H1 (cell line): Measurements from ENCODE around the gene DIPK1B. TPM values are rescaled to one million over a fixed set of nuclear protein-coding genes. Genes with fewer than 3 reads are reported as not detected.
"Not testable (repeated sequence)": the region's sequence is repeated elsewhere in the genome, so short reads cannot be mapped to it uniquely, and the experiment has no call there.

ENCODE experiments used
- CTCF ChIA-PET: fragments of 300-600 bp; sonication (Branson Sonifier 250); formaldehyde crosslinking; loops from one replicate; lab custom pipeline; 2021; ENCODE audit not compliant: partially characterized antibody; lab: Charles Lee
- POLR2A ChIA-PET: fragments of 300-600 bp; sonication (Branson Sonifier 250); formaldehyde crosslinking; loops from one replicate; lab custom pipeline; 2021; ENCODE audit warnings: inconsistent platforms; ENCODE audit not compliant: partially characterized antibody; lab: Charles Lee
- DNase-seq, 2 experiments: peaks; one replicate each; pipeline versions ENCODE4 v3.0.0 to v3.0.0-alpha.2; 2010 to 2022; ENCODE audit warnings: low spot score in 2 of 2, low read depth in 1 of 2, mixed read lengths in 1 of 2
- FAIRE-seq: peaks from 2 replicates; lab custom pipeline; 2011; peaks lifted over from hg19 to GRCh38; lab: Jason Lieb, UNC
- H2AFZ ChIP-seq: 2 replicates; pipeline ENCODE4 v1.8.1; 2012; ENCODE audit warnings: low read length, inconsistent platforms
- H2AK5ac ChIP-seq: 2 replicates; pipeline ENCODE4 v1.6.1; 2013; ENCODE audit warnings: low read depth, low read length
- H2BK120ac ChIP-seq: replicated peaks from 2 replicates; pipeline ENCODE3; 2013; ENCODE audit warnings: low read depth, low read length, inconsistent platforms
- H2BK12ac ChIP-seq: 2 replicates; pipeline ENCODE4 v1.6.1; 2013; ENCODE audit warnings: low read depth, low read length
- H2BK15ac ChIP-seq: 2 replicates; pipeline ENCODE4 v1.6.1; 2013; ENCODE audit warnings: low read length
- H2BK20ac ChIP-seq: 2 replicates; pipeline ENCODE4 v1.6.1; 2013; ENCODE audit warnings: low read length
- H2BK5ac ChIP-seq: 2 replicates; pipeline ENCODE4 v1.6.1; 2013; ENCODE audit warnings: low read depth, low read length
- H3K14ac ChIP-seq: 2 replicates; pipeline ENCODE4 v1.6.1; 2013; ENCODE audit warnings: inconsistent platforms; ENCODE audit not compliant: insufficient read length
- H3K18ac ChIP-seq: 2 replicates; pipeline ENCODE4 v1.6.1; 2013; ENCODE audit warnings: low read length; ENCODE audit errors: extremely low read depth
- H3K23ac ChIP-seq: 2 replicates; pipeline ENCODE4 v1.6.1; 2013; ENCODE audit warnings: inconsistent platforms; ENCODE audit not compliant: insufficient read length
- H3K23me2 ChIP-seq: 2 replicates; pipeline ENCODE4 v1.6.1; 2013; ENCODE audit warnings: low read depth, low read length
- H3K27ac ChIP-seq: 2 replicates; pipeline ENCODE4 v1.6.1; 2011; ENCODE audit warnings: low read depth, low read length, inconsistent platforms
- H3K27me3 ChIP-seq, 4 experiments: replicated peaks in 1 of 4; 1 replicate in 1 of 4; 2 replicates in 3 of 4; pipeline versions ENCODE4 v1.6.1 to v1.8.1; 2011 to 2013; ENCODE audit warnings: low read length in 3 of 4, mild to moderate bottlenecking in 3 of 4, inconsistent platforms in 2 of 4, mixed read lengths in 2 of 4, moderate library complexity in 1 of 4; ENCODE audit not compliant: control insufficient read depth in 3 of 4, insufficient read depth in 3 of 4; ENCODE audit errors: extremely low read depth in 1 of 4
- H3K36me3 ChIP-seq, 4 experiments: 2 replicates each; pipeline versions ENCODE4 v1.6.1 to v1.8.1; 2011 to 2013; ENCODE audit warnings: mild to moderate bottlenecking in 4 of 4, low read length in 3 of 4, moderate library complexity in 2 of 4, control low read depth in 1 of 4, inconsistent platforms in 1 of 4; ENCODE audit not compliant: insufficient read depth in 4 of 4, control insufficient read depth in 2 of 4
- H3K4ac ChIP-seq: replicated peaks from 2 replicates; pipeline ENCODE3; 2013; ENCODE audit warnings: low read length, low read depth, mixed read lengths, inconsistent platforms; ENCODE audit not compliant: insufficient read length
- H3K4me1 ChIP-seq, 4 experiments: replicated peaks in 1 of 4; 1 replicate in 1 of 4; 2 replicates in 3 of 4; pipeline versions ENCODE4 v1.6.1 to v1.8.1; 2011 to 2013; ENCODE audit warnings: low read length in 3 of 4, inconsistent platforms in 2 of 4, mixed read lengths in 1 of 4; ENCODE audit not compliant: insufficient read depth in 4 of 4, control insufficient read depth in 3 of 4
- H3K4me2 ChIP-seq, 2 experiments: 2 replicates each; pipeline versions ENCODE4 v1.6.1 to v1.8.1; 2011 to 2013; ENCODE audit warnings: low read depth in 2 of 2, low read length in 2 of 2, control low read depth in 1 of 2, inconsistent platforms in 1 of 2, mild to moderate bottlenecking in 1 of 2; ENCODE audit not compliant: insufficient read depth in 1 of 2
- H3K4me3 ChIP-seq, 4 experiments: fragments of 200-600, 300-600 bp in 1 of 4; sonication (generic), shearing (Covaris generic), sonication (Bioruptor Twin) in 1 of 4; 2 replicates each; pipeline versions ENCODE4 v1.5.1 to v1.8.1; 2011 to 2016; ENCODE audit warnings: low read length in 4 of 4, low read depth in 3 of 4, control low read depth in 2 of 4, inconsistent platforms in 2 of 4, mild to moderate bottlenecking in 2 of 4, mixed read lengths in 1 of 4, moderate library complexity in 1 of 4; ENCODE audit not compliant: insufficient read depth in 2 of 4; ENCODE audit errors: extremely low read depth in 1 of 4
- H3K56ac ChIP-seq: replicated peaks from 2 replicates; pipeline ENCODE3; 2013; ENCODE audit warnings: low read depth, mild to moderate bottlenecking, mixed read lengths, low read length, inconsistent platforms; ENCODE audit not compliant: insufficient read length
- H3K79me1 ChIP-seq: 2 replicates; pipeline ENCODE4 v1.6.1; 2013; ENCODE audit warnings: low read depth, low read length, control low read depth
- H3K79me2 ChIP-seq, 2 experiments: 2 replicates each; pipeline versions ENCODE4 v1.6.1 to v1.8.1; 2012 to 2013; ENCODE audit warnings: low read length in 2 of 2, mild to moderate bottlenecking in 2 of 2, inconsistent platforms in 1 of 2; ENCODE audit not compliant: insufficient read depth in 2 of 2, control insufficient read depth in 1 of 2
- H3K9ac ChIP-seq, 4 experiments: replicated peaks in 1 of 4; 1 replicate in 1 of 4; 2 replicates in 3 of 4; pipeline versions ENCODE4 v1.6.1 to v1.8.1; 2011 to 2013; ENCODE audit warnings: low read depth in 3 of 4, low read length in 3 of 4, control low read depth in 2 of 4, mild to moderate bottlenecking in 2 of 4, moderate library complexity in 2 of 4, inconsistent platforms in 1 of 4; ENCODE audit errors: extremely low read depth in 1 of 4
- H3K9me3 ChIP-seq, 2 experiments: 2 replicates each; pipeline versions ENCODE4 v1.6.1 to v1.8.1; 2012 to 2013; ENCODE audit warnings: mild to moderate bottlenecking in 2 of 2, moderate library complexity in 2 of 2, control low read depth in 1 of 2, inconsistent platforms in 1 of 2, low read depth in 1 of 2, low read length in 1 of 2, mixed read lengths in 1 of 2; ENCODE audit not compliant: insufficient read depth in 2 of 2
- H4K20me1 ChIP-seq, 2 experiments: replicated peaks in 1 of 2; 2 replicates each; pipeline versions ENCODE3 to v1.8.1; 2011 to 2013; ENCODE audit warnings: inconsistent platforms in 2 of 2, low read length in 2 of 2, mild to moderate bottlenecking in 1 of 2; ENCODE audit not compliant: insufficient read depth in 2 of 2, control insufficient read depth in 1 of 2
- H4K5ac ChIP-seq: 2 replicates; pipeline ENCODE4 v1.6.1; 2013; ENCODE audit warnings: low read length, low read depth, mixed read lengths, inconsistent platforms; ENCODE audit not compliant: insufficient read length
- H4K8ac ChIP-seq: 2 replicates; pipeline ENCODE4 v1.8.0; 2013; ENCODE audit warnings: mild to moderate bottlenecking, moderate library complexity, low read length, inconsistent platforms; ENCODE audit not compliant: insufficient read depth; ENCODE audit errors: extremely low read depth
- H4K91ac ChIP-seq: replicated peaks from 2 replicates; pipeline ENCODE3; 2013; ENCODE audit warnings: low read length, mixed read lengths, inconsistent platforms; ENCODE audit not compliant: insufficient read length
- BACH1 ChIP-seq: IDR thresholded peaks from 2 replicates; pipeline ENCODE4 v1.6.1; 2012; ENCODE audit warnings: low read length, improper control_type of control experiment
- CTCF ChIP-seq, 3 experiments: IDR thresholded peaks; 1 replicate in 2 of 3; 2 replicates in 1 of 3; pipeline versions ENCODE4 v1.5.1 to v1.6.1; 2011; ENCODE audit warnings: low read length in 3 of 3, mild to moderate bottlenecking in 3 of 3, inconsistent platforms in 2 of 3, low read depth in 1 of 3, moderate library complexity in 1 of 3; ENCODE audit not compliant: insufficient read depth in 1 of 3; ENCODE audit errors: control extremely low read depth in 1 of 3
- WGBS, 2 experiments: shearing (Covaris generic) in 1 of 2; methylation state at CpG; one replicate each; pipeline versions ENCODE4 v1.1.6 to v1.1.7; 2013 to 2015; ENCODE audit warnings: low lambda C conversion rate in 2 of 2, mixed read lengths in 2 of 2, inconsistent platforms in 1 of 2, low coverage in 1 of 2, missing lambda C conversion rate in 1 of 2; ENCODE audit not compliant: insufficient replicate concordance in 2 of 2, insufficient coverage in 1 of 2, insufficient read length in 1 of 2; ENCODE audit errors: extremely low coverage in 1 of 2, missing lambda C conversion rate in 1 of 2; 5-methylcytosine and 5-hydroxymethylcytosine counted together
- polyA plus RNA-seq, 7 experiments: library from polyadenylated mRNA; depleted of rRNA in 3 of 7; stranded (reverse) in 5 of 7; unstranded in 2 of 7; fragments of >200 nt in 5 of 7; fragments of 200-250 nt in 2 of 7; gene quantifications; 1 replicate in 5 of 7; 2 replicates in 1 of 7; 4 replicates in 1 of 7; pipeline versions ENCODE4 v1.2.1 to v1.2.3, GENCODE V29; 2011 to 2013; ENCODE audit warnings: missing spikeins in 2 of 7, mixed read lengths in 2 of 7
- total RNA-seq: library from RNA; stranded (reverse); fragmentation: NEBNext Ultra II Directional; extraction: Animal tissue kit (Norgen Biotek cat#: 25700); gene quantifications from 2 replicates; pipeline ENCODE4 v1.2.1, GENCODE V29; 2021

DIPK1B gene
- total and polyA plus RNA-seq, 2 of the 8 experiments (the other 6 are each of a cell fraction or from before 2014, with no cell fraction given): 32.3 to 64.8 TPM

- H4K5ac ChIP-seq, H3K18ac ChIP-seq, H3K4ac ChIP-seq, DNase-seq, H3K27me3 ChIP-seq, H2BK15ac ChIP-seq, H2BK120ac ChIP-seq, H4K20me1 ChIP-seq, FAIRE-seq, H3K23me2 ChIP-seq, H3K36me3 ChIP-seq, H4K91ac ChIP-seq, H3K79me2 ChIP-seq, H2AFZ ChIP-seq, H3K9me3 ChIP-seq, H3K4me2 ChIP-seq, H3K56ac ChIP-seq, H2BK5ac ChIP-seq, H2BK12ac ChIP-seq, H3K9ac ChIP-seq, H3K14ac ChIP-seq, H3K27ac ChIP-seq, H3K23ac ChIP-seq, H3K4me3 ChIP-seq, H2AK5ac ChIP-seq, H3K79me1 ChIP-seq, H2BK20ac ChIP-seq: not testable (repeated sequence)
- H3K4me1 ChIP-seq: peaks cover 0 to 13% (median 6%) of the 10 kb centered on the region in 4 experiments; a peak in 4 of 7 replicates
- CTCF ChIA-PET: interaction anchor here (1.1 to 5.1 kb wide), 13 partner anchors 10 to 437 kb away, joined by 3 to 33 read pairs (median 4); no protein-coding TSS in a partner anchor
- POLR2A ChIA-PET: interaction anchor here (1.0 to 3.8 kb wide), 6 partner anchors 33 to 54 kb away, joined by 3 to 34 read pairs (median 3); partner anchors contain the start of gene RABL6
- 77% methylated on average over 16 of the region's 22 CpGs; no CpG with 5 or more reads in 1 of the 2 experiments for WGBS, 2 experiments
- TF ChIP-seq CTCF (IDR thresholded peaks at IDR 0.05; ENCODE audit: control extremely low read depth in 1 of 3, insufficient read depth in 1 of 3, low read depth in 1 of 3, low read length in 3 of 3) (peak in 2 of 3 experiments; percentile 38 to 67; a peak in 3 of 4 replicates), BACH1 (peak; percentile 31; the same call in 1 of the 2 replicates)
- H4K8ac ChIP-seq: peak overlapping the region; percentile 20; the same call in 1 of the 2 replicates
Observed at GRCh38 chr9:136760834-136761544, 48.6 kb downstream of the DIPK1B start.
